ENCODE data around the gene LCE1D.

DNA sequence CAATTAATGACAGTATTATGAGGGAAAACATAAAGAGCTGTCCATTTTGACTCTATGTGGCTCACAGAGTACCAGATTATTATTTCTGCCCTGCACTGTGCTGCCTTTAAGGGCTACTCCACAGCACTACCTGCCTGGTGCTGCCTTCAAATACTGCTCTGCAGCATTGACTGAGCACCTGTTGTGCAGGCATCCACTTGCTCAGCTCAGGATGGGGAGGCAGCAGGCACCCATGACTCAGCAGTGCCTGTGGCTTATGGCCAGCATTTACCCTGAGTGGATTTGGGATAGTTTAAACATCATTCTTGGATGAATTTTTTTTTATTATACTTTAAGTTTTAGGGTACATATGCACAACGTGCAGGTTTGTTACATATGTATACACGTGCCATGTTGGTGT is 39.6 kb upstream of the LCE1D start:
- TF ChIP-seq, protein P1, sequence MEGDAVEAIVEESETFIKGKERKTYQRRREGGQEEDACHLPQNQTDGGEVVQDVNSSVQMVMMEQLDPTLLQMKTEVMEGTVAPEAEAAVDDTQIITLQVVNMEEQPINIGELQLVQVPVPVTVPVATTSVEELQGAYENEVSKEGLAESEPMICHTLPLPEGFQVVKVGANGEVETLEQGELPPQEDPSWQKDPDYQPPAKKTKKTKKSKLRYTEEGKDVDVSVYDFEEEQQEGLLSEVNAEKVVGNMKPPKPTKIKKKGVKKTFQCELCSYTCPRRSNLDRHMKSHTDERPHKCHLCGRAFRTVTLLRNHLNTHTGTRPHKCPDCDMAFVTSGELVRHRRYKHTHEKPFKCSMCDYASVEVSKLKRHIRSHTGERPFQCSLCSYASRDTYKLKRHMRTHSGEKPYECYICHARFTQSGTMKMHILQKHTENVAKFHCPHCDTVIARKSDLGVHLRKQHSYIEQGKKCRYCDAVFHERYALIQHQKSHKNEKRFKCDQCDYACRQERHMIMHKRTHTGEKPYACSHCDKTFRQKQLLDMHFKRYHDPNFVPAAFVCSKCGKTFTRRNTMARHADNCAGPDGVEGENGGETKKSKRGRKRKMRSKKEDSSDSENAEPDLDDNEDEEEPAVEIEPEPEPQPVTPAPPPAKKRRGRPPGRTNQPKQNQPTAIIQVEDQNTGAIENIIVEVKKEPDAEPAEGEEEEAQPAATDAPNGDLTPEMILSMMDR (IDR thresholded peaks at IDR 0.05): no peak
- TF ChIP-seq EZH2 (IDR thresholded peaks at IDR 0.05): no peak
- no peak for TF ChIP-seq EZH2phosphoT487 (IDR thresholded peaks at IDR 0.05)

Data from neural progenitor cell (in vitro differentiated cells).